ENCODE data around the gene FSD1.

FSD1 gene

DNA sequence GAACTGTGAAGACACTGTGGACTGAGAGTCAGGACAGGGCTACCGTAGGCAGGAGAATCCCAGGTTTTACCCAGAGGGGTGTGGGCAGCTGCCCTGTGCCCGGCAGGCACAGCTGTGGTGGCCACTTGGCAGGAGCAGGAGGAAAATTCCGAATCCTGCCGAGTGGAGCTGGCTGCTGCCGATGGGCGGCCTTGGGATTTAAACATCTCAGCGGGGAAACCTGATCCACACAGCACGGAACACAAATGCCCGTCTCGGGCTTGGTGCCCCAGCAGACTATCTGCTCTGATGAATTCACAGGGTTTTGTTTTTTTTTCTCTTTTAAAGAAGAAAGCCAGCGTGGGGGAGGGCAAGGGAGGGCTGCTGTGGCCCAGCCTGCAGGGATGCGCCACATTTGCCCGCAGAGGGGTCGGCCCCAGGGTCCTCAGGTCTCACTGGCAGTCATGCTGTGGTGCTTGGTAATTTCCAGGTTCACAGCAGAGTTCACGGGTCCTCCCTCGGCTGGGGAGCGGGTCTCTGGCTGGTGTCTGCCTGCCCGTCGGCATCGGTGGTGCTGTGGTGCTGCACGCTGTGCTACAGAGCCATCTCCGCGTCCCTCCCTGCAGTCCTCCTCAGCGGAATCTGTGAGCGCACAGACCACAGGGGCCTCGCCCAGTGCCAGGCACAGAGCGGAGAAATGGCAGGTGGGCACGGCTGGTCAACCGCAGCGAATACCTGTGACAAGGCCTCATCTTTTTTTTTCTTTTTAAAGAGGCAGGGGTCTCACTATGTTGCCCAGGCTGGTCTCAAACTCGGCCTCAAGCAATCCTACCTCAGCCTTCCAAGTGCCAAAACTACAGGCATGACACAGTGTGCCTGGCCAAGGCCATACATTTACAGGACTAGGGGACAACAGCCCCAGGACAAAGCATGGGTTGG, 67.1 kb downstream of the FSD1 start:
- TF ChIP-seq CSDC2 (CRISPR knock-in tag; IDR thresholded peaks at IDR 0.05) (no peak), RARB (CRISPR knock-in tag; IDR thresholded peaks at IDR 0.05) (no peak)

DNA sequence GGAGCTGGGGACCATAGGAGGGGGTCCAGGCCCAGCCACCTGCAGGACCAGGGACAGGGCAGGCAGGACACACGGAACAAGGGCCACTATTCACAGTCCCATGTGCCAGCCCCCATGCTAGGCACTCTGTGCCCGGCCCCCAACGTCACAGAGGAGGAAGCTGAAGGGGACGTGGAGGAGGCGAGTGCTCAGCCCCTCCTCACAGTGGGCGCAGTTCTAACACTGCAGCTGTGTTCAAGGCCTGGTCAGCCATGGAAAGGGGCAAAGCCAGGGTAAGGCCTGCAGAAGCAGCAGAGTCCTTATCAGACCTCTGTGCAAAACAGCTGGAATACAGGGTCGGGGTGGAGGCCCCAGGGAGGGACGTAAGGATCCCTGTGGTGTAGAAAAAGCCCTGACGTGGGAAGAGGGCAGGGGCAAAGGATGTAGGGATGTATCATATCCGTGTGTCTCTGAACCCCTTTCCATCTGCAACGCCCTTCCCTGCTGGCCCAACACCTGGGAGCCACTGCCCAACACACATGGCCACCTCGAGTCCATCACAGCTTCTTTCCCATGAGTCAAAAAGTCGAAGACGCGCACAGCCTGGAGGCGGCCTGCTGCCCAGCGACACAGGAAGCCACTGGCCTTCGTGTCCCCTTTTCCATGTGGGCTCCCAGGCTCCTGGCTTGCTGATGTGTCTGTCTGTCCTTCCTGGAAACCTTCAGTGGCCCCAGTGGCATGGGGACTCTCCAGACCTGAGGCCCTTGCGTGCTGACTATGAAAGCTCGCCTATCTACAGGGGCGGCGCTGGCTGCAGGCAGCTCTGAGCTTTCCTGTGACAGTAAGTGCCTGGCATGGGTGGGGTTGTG, 68.0 kb downstream of the FSD1 start:
- no peak for ATAC-seq
- TF ChIP-seq ZNF565 (CRISPR knock-in tag; conservative IDR thresholded peaks at IDR 0.05; ENCODE audit: low read depth) (no peak), SNAI2 (CRISPR knock-in tag; IDR thresholded peaks at IDR 0.05) (no peak), GLIS3 (CRISPR knock-in tag; IDR thresholded peaks at IDR 0.05) (no peak), ZNF70 (CRISPR knock-in tag; IDR thresholded peaks at IDR 0.05) (no peak)

More for the DNA sequence above, 67.1 kb downstream of the FSD1 start:
- ATAC-seq = no peak

DNA sequence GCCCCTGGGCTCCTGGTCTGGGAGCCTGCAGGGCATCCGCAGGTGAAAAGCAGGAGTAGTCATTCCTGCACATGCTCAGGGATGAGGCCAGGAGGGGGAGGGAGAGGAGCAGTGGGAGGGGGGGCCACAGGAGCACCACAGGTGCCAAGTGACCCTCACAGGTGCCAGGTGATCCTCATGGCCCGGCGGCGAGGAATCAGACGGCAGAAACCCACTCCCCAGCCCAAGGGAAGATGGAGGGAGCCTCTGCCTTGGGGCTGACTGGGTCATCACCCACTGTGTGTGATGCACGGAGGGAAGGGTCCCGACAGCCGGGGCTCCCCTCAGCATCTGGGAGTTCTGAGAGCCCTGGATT, 68.6 kb downstream of the FSD1 start:
- no peak for TF ChIP-seq ZNF8 (CRISPR knock-in tag; IDR thresholded peaks at IDR 0.05)
- ATAC-seq = no peak

All from SK-N-SH treated with all-trans-retinoic acid at 6 μM for 48 hours (cell line).